Ishikawa (cell line): ENCODE measurements around the gene MARK3.

Experiments used
- CEBPB ChIP-seq: IDR thresholded peaks from 2 replicates; pipeline ENCODE4 v1.6.1; 2012
- CREB1 ChIP-seq: IDR thresholded peaks from 2 replicates; pipeline ENCODE4 v1.6.1; 2012; ENCODE audit warnings: low read depth
- EGR1 ChIP-seq: IDR thresholded peaks from 2 replicates; pipeline ENCODE4 v1.6.1; 2012
- EP300 ChIP-seq: IDR thresholded peaks from 2 replicates; pipeline ENCODE4 v1.6.1; 2012; ENCODE audit warnings: borderline replicate concordance
- FOXM1 ChIP-seq: IDR thresholded peaks from 2 replicates; pipeline ENCODE4 v1.6.1; 2012; ENCODE audit warnings: low read depth, borderline replicate concordance
- NFIC ChIP-seq: IDR thresholded peaks from 2 replicates; pipeline ENCODE4 v1.6.1; 2012
- RAD21 ChIP-seq: IDR thresholded peaks from 2 replicates; pipeline ENCODE4 v1.6.1; 2012; ENCODE audit warnings: low read depth
- TAF1 ChIP-seq: IDR thresholded peaks from 2 replicates; pipeline ENCODE4 v1.6.1; 2012; ENCODE audit warnings: low read depth, mild to moderate bottlenecking
- TCF12 ChIP-seq: IDR thresholded peaks from 2 replicates; pipeline ENCODE4 v1.6.1; 2012; ENCODE audit warnings: low read depth
- TEAD4 ChIP-seq: IDR thresholded peaks from 2 replicates; pipeline ENCODE4 v1.6.1; 2012
- YY1 ChIP-seq: IDR thresholded peaks from 2 replicates; pipeline ENCODE4 v1.6.1; 2012; ENCODE audit warnings: low read depth
- ZBTB7A ChIP-seq: IDR thresholded peaks from 2 replicates; pipeline ENCODE4 v1.6.1; 2012; ENCODE audit warnings: low read depth
- TF ChIP-seq, protein P1 (sequence below): IDR thresholded peaks from 2 replicates; pipeline ENCODE4 v1.6.1; 2012
- TF ChIP-seq, protein P2 (sequence below): IDR thresholded peaks from 2 replicates; pipeline ENCODE4 v1.6.1; 2012; ENCODE audit warnings: low read depth, mild to moderate bottlenecking

DNA sequence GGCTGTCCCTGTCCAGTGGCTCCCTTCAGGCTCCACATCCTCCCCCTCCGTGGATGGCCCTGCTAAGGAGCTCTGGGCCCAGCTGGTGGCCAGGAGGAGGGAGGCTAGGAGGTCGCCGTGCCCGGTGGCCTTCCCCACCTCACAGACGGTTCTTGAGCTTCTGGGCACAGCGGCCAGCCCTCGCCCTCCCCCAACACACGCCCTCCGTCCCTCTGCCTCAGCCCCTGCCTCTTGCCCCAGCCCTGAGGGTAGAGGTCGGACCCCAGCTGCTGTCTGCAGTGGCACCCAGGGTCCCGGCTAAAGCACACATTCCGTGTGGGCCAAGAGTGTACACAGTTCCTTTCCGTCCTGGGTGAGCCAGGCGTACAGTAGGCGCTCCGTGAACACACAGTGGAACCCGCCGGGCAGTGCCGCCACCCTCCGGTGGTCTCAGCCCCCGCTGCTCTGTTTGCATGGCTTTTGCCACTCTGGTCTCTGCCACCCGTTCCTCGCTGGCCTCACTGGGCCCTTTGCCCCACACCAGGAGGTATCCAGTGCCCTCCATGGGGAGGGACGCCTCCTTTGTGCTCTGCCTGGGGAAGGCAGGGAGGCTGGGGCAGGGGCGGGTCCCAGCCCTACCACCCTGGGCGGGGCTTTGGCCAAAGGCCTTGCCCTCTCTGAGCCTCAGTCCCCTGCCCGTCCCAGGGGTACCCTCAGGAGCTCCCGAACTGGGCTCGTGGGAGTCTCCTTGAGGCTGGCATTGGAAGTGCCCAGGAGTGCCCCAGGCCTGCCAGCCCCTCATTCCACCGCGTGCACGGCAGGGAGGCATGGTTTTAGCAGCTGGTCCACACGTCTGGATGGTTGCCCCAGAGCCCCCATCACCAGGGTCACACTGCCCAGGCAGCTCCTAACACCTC lies 156.7 kb downstream of the MARK3 start:
- TF ChIP-seq YY1 (no peak), RAD21 (no peak), CEBPB (no peak), EP300 (no peak), FOXM1 (no peak), TCF12 (no peak), TEAD4 (no peak), NFIC (no peak), ZBTB7A (no peak), EGR1 (no peak), CREB1 (no peak), TAF1 (no peak)
- TF ChIP-seq, protein P1, sequence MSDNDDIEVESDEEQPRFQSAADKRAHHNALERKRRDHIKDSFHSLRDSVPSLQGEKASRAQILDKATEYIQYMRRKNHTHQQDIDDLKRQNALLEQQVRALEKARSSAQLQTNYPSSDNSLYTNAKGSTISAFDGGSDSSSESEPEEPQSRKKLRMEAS: peak; percentile 17; the same call in 1 of the 2 replicates
- TF ChIP-seq, protein P2, sequence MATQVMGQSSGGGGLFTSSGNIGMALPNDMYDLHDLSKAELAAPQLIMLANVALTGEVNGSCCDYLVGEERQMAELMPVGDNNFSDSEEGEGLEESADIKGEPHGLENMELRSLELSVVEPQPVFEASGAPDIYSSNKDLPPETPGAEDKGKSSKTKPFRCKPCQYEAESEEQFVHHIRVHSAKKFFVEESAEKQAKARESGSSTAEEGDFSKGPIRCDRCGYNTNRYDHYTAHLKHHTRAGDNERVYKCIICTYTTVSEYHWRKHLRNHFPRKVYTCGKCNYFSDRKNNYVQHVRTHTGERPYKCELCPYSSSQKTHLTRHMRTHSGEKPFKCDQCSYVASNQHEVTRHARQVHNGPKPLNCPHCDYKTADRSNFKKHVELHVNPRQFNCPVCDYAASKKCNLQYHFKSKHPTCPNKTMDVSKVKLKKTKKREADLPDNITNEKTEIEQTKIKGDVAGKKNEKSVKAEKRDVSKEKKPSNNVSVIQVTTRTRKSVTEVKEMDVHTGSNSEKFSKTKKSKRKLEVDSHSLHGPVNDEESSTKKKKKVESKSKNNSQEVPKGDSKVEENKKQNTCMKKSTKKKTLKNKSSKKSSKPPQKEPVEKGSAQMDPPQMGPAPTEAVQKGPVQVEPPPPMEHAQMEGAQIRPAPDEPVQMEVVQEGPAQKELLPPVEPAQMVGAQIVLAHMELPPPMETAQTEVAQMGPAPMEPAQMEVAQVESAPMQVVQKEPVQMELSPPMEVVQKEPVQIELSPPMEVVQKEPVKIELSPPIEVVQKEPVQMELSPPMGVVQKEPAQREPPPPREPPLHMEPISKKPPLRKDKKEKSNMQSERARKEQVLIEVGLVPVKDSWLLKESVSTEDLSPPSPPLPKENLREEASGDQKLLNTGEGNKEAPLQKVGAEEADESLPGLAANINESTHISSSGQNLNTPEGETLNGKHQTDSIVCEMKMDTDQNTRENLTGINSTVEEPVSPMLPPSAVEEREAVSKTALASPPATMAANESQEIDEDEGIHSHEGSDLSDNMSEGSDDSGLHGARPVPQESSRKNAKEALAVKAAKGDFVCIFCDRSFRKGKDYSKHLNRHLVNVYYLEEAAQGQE: no peak
